T-cell (primary cell): ENCODE measurements around the gene SORBS1. TPM values are rescaled to one million over a fixed set of nuclear protein-coding genes. Genes with fewer than 3 reads are reported as not detected.

Experiments used
- ATAC-seq, 4 experiments: fragments of 200-7000 bp in 3 of 4; fragments of 150-1000 bp in 1 of 4; cut with Tn5 transposase; replicated peaks in 1 of 4; 1 replicate in 3 of 4; 2 replicates in 1 of 4; pipeline ENCODE4 v1.10.0; 2021; ENCODE audit warnings: moderate library complexity in 3 of 4, mild to moderate bottlenecking in 2 of 4, moderate number of reproducible peaks in 1 of 4
- CTCF ChIA-PET, 2 donors: fragments of 300-600 bp; sonication (Branson Sonifier 250); formaldehyde crosslinking; loops; one replicate each; lab custom pipeline; 2022; ENCODE audit warnings: antibody characterized with exemption in 2 of 2; lab: Charles Lee
- POLR2A ChIA-PET, 2 donors: fragments of 300-600 bp; sonication (Branson Sonifier 250); formaldehyde crosslinking; loops; one replicate each; lab custom pipeline; 2022; ENCODE audit warnings: antibody characterized with exemption in 2 of 2; lab: Charles Lee
- DNase-seq, 35 experiments: peaks; one replicate each; pipeline versions ENCODE4 v3.0.0 to v3.0.0-alpha.2; 2013 to 2023
- H3K27ac ChIP-seq: one replicate; pipeline ENCODE4 v1.5.1; 2013; ENCODE audit warnings: low read length
- H3K27me3 ChIP-seq, 2 experiments: replicated peaks in 1 of 2; 1 replicate in 1 of 2; 2 replicates in 1 of 2; pipeline versions ENCODE4 v1.6.1 to v1.7.0; 2013; ENCODE audit warnings: low read length in 1 of 2, mixed read lengths in 1 of 2; ENCODE audit not compliant: control insufficient read depth in 2 of 2, insufficient read depth in 2 of 2; ENCODE audit errors: extremely low read depth in 1 of 2
- H3K36me3 ChIP-seq, 2 donors: 1 replicate in 1 of 2; 2 replicates in 1 of 2; pipeline versions ENCODE4 v1.6.1 to v1.7.0; 2013; ENCODE audit warnings: low read length in 1 of 2; ENCODE audit not compliant: control insufficient read depth in 2 of 2, insufficient read depth in 1 of 2; ENCODE audit errors: extremely low read depth in 1 of 2
- H3K4me1 ChIP-seq, 2 experiments: 1 replicate in 1 of 2; 2 replicates in 1 of 2; pipeline versions ENCODE4 v1.6.1 to v1.7.0; 2013; ENCODE audit warnings: low read length in 2 of 2, mixed read lengths in 1 of 2; ENCODE audit not compliant: insufficient read depth in 2 of 2, control insufficient read depth in 1 of 2; ENCODE audit errors: extremely low read depth in 1 of 2
- H3K4me3 ChIP-seq, 2 donors: 1 replicate in 1 of 2; 2 replicates in 1 of 2; pipeline versions ENCODE4 v1.5.1 to v1.7.0; 2013; ENCODE audit warnings: mild to moderate bottlenecking in 2 of 2, low read length in 1 of 2, moderate library complexity in 1 of 2; ENCODE audit not compliant: control insufficient read depth in 1 of 2; ENCODE audit errors: extremely low read depth in 1 of 2
- H3K9me3 ChIP-seq: 2 replicates; pipeline ENCODE4 v1.7.0; 2013
- H3K27ac Mint-ChIP-seq, 2 donors: one replicate each; pipeline ENCODE4 v1.8.0; 2020 to 2021; ENCODE audit warnings: mild to moderate bottlenecking in 2 of 2, mixed read lengths in 2 of 2
- H3K27me3 Mint-ChIP-seq, 2 donors: one replicate each; pipeline ENCODE4 v1.8.0; 2021 to 2022; ENCODE audit warnings: mixed read lengths in 2 of 2
- H3K36me3 Mint-ChIP-seq: one replicate; pipeline ENCODE4 v1.8.0; 2021; ENCODE audit warnings: mixed read lengths
- H3K4me1 Mint-ChIP-seq, 3 donors: one replicate each; pipeline ENCODE4 v1.8.0; 2020 to 2022; ENCODE audit warnings: mixed read lengths in 3 of 3, mild to moderate bottlenecking in 1 of 3
- H3K4me3 Mint-ChIP-seq, 3 donors: one replicate each; pipeline ENCODE4 v1.8.0; 2020 to 2022; ENCODE audit warnings: mild to moderate bottlenecking in 3 of 3, mixed read lengths in 3 of 3, moderate library complexity in 3 of 3
- H3K9me3 Mint-ChIP-seq, 3 donors: one replicate each; pipeline ENCODE4 v1.8.0; 2020 to 2022; ENCODE audit warnings: mixed read lengths in 3 of 3
- WGBS: methylation state at CpG from one replicate; pipeline ENCODE4 v1.1.5; 2013; ENCODE audit warnings: missing lambda C conversion rate; ENCODE audit not compliant: insufficient coverage; 5-methylcytosine and 5-hydroxymethylcytosine counted together
- total RNA-seq, 35 experiments: library from RNA in 6 of 35; stranded (reverse) in 6 of 35; fragments of 120-200 nt in 1 of 35; gene quantifications; one replicate each; pipeline versions ENCODE4 v1.2.1 to v1.2.4 and lab custom pipeline; 2013 to 2026

Gene SORBS1
- total RNA-seq, 5 donors from 2014 or later (not counting 1 experiment from before 2014, with no cell fraction given): 0.98 to 2.4 (median 1.8) TPM

DNA sequence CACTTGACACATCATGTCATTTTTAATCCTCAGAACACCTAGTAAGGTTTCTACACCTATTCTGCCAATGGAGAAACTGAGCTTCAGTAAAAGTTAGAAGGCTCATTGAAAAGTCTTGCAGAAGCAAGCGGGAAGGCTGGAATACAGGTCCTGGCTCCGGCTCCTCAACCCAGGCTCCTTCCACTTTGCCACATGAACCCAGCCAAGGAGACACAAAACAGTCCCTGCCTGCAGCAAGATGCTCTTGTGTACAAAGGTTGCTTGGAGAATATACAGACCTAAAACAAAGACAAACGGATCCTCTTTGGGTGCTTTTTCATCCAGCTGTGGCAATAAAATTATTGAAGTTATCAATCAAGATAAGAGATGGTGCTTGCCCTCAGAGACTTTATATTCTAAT is 106.8 kb downstream of the SORBS1 start:
- Histone ChIP-seq H3K27ac (no peak overlapping the region), H3K4me3 (no peak overlapping the region), H3K27me3 (peaks cover 0 to 3% of the 10 kb centered on the region in 2 experiments), H3K36me3 (no peaks in the 10 kb centered on the region), H3K9me3 (no peaks in the 10 kb centered on the region), H3K4me1 (no peaks in the 10 kb centered on the region)
- DNase-seq (no peak), ATAC-seq (no peak)
- no peaks in the 10 kb centered on the region for H3K4me1 Mint-ChIP-seq
- peaks cover 5 to 7% of the 10 kb centered on the region in 2 donors for H3K27me3 Mint-ChIP-seq
- H3K36me3 Mint-ChIP-seq: no peaks in the 10 kb centered on the region
- CTCF ChIA-PET: no interaction called here
- H3K9me3 Mint-ChIP-seq: no peaks in the 10 kb centered on the region
- POLR2A ChIA-PET: no interaction called here
- WGBS: 67% methylated on average over 1 of the region's 3 CpGs
- H3K4me3 Mint-ChIP-seq: no peak overlapping the region
- H3K27ac Mint-ChIP-seq: no peak overlapping the region

DNA sequence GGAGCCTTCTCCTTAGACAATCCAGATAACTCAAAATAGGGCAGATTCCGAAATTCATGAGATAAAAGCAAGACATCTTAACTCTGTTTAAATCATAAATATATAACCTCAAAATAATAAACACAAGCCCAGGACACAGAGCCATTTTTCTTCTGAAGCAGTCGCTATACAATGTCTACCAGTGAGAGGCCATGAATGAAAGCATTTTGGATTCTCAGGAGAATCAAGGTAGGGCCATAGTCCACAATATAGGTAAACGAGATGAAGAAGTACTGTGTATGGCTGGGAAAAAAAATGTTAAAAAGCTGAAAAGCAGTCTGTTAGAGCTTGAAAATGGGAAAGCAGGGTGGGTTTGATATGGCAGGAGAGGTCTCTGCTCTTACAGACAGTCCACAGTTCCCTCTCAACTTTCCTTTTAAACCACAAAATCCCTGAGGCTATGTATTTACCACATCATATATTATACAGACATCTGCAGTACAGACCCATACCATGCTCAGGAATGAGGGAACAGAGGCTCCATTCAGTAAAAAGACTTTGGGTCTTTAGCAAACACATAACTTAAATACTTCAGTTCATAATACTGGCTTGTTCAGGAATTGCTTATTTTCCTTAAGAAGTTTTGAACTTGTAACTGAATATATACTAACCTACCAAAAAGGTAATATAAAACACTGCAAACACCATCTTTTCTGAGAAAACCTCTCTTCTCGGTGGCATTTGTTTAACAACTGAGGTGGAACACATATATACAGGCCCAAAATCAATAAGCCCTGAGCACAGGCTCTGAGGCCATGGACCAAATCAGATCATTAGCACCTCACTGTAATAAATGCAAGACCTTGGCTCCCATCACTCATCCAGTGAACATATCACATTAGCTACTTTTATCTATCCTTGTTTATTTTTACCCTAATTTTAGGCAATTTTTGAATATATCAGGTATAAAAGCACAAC is 109.3 kb downstream of the SORBS1 start:
- Histone ChIP-seq H3K36me3 (no peaks in the 10 kb centered on the region), H3K27me3 (peaks cover 0 to 3% of the 10 kb centered on the region in 2 experiments), H3K4me3 (no peak overlapping the region), H3K27ac (no peak overlapping the region), H3K4me1 (no peaks in the 10 kb centered on the region), H3K9me3 (no peaks in the 10 kb centered on the region)
- POLR2A ChIA-PET: no interaction called here
- H3K4me3 Mint-ChIP-seq: no peak overlapping the region
- H3K4me1 Mint-ChIP-seq: no peaks in the 10 kb centered on the region
- H3K36me3 Mint-ChIP-seq: no peaks in the 10 kb centered on the region
- 70% methylated on average over 3 of the region's 4 CpGs for WGBS
- no peak for DNase-seq
- peaks cover 0 to 5% of the 10 kb centered on the region in 2 donors for H3K27me3 Mint-ChIP-seq
- CTCF ChIA-PET: interaction anchor here in 1 of 2 donors (1.2 kb wide), 1 partner anchor 10 kb away, joined by 4 read pairs; no protein-coding TSS in a partner anchor
- H3K27ac Mint-ChIP-seq: no peak overlapping the region
- H3K9me3 Mint-ChIP-seq: no peaks in the 10 kb centered on the region
- ATAC-seq: no peak

DNA sequence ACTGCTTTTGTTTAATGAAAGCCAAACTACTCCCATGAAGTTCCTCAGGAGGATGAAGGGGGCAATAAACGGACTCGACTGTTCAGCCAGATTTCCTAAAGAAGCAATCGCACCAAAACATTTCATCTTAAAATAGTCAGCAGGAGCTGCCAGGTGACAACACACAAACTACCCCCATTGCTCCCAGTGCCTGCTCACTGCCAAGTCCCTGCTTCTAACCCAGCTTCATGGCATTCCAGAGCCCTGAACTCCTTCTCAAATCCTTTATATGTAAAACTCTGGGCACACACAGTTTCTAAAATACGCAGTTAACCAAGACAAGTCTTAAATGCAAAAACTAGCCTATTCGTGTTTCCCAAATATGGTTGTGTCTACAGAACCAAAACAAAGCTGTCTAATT is 110.0 kb downstream of the SORBS1 start:
- ATAC-seq: no peak
- Mint-ChIP-seq H3K4me3 (no peak overlapping the region), H3K27me3 (peaks cover under 1 to 5% of the 10 kb centered on the region in 2 donors), H3K27ac (no peak overlapping the region), H3K36me3 (no peaks in the 10 kb centered on the region), H3K4me1 (no peaks in the 10 kb centered on the region), H3K9me3 (no peaks in the 10 kb centered on the region)
- no peaks in the 10 kb centered on the region for H3K9me3 ChIP-seq
- no peak overlapping the region for H3K27ac ChIP-seq
- CTCF ChIA-PET: interaction anchor here (0.6 to 1.2 kb wide), 3 partner anchors 9 to 1593 kb away, joined by 3 to 4 read pairs (median 4); no protein-coding TSS in a partner anchor
- POLR2A ChIA-PET: no interaction called here
- H3K4me3 ChIP-seq: no peak overlapping the region
- H3K4me1 ChIP-seq: no peaks in the 10 kb centered on the region
- WGBS: 72% methylated on average over 5 of the region's 5 CpGs
- DNase-seq: no peak
- H3K36me3 ChIP-seq: no peaks in the 10 kb centered on the region
- H3K27me3 ChIP-seq: peaks cover 0 to 3% of the 10 kb centered on the region in 2 experiments

DNA sequence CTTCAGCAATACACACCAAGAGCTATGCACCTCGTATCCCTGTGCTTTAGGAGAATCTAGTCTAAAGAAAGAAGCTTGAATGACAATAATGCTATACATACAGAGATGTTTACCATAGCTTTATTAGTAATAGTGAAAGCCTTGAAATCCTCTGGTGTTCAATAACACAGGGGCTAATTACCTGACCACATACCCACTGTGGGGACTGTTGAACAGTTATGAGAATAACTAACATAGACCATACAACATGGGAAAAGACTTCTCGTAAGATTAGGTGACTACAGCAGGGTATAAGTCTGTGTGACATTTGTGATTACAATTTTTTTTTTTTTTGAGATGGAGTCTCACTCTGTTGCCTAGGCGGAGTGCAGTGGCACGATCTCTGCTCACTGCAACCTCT is 111.0 kb downstream of the SORBS1 start:
- H3K27me3 ChIP-seq: peaks cover 0 to 5% of the 10 kb centered on the region in 2 experiments
- no peak overlapping the region for H3K27ac ChIP-seq
- no peak overlapping the region for H3K4me3 ChIP-seq
- POLR2A ChIA-PET: no interaction called here
- H3K4me1 ChIP-seq: no peaks in the 10 kb centered on the region
- DNase-seq (no peak), ATAC-seq (no peak)
- Mint-ChIP-seq H3K4me3 (no peak overlapping the region), H3K4me1 (no peaks in the 10 kb centered on the region), H3K9me3 (no peaks in the 10 kb centered on the region), H3K36me3 (no peaks in the 10 kb centered on the region), H3K27ac (no peak overlapping the region), H3K27me3 (peaks cover 4 to 8% of the 10 kb centered on the region in 2 donors)
- no peaks in the 10 kb centered on the region for H3K36me3 ChIP-seq
- CTCF ChIA-PET: interaction anchor here (0.6 to 0.7 kb wide), 3 partner anchors 9 to 20 kb away, joined by 3 to 4 read pairs (median 3); no protein-coding TSS in a partner anchor
- WGBS: 100% methylated on average over 1 of the region's 4 CpGs
- no peaks in the 10 kb centered on the region for H3K9me3 ChIP-seq

DNA sequence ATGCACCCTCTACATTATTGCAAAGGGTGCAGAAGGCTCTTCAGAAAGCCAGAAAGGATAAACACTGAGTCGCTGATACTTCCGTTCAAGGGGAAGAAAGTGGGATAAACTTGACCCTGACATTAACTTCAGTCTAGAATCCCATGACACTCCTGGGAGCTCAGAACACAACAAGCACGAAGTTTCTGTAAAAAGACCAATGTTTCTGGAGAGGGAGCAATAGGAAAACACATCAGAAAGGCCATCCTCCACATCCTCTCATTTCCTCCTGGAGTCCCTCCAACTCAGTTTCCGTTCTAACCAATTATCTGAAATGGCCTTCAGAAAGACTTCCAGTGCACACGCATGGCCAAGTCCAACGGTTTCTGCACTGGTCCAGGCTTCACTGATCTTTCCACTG is 113.5 kb downstream of the SORBS1 start:
- no peaks in the 10 kb centered on the region for H3K36me3 Mint-ChIP-seq
- H3K4me3 ChIP-seq: no peak overlapping the region
- H3K27me3 Mint-ChIP-seq: peaks cover 4 to 8% of the 10 kb centered on the region in 2 donors
- no peaks in the 10 kb centered on the region for H3K9me3 Mint-ChIP-seq
- H3K4me1 Mint-ChIP-seq: no peaks in the 10 kb centered on the region
- H3K4me3 Mint-ChIP-seq: no peak overlapping the region
- ATAC-seq: no peak
- no peaks in the 10 kb centered on the region for H3K4me1 ChIP-seq
- no peak overlapping the region for H3K27ac ChIP-seq
- no peaks in the 10 kb centered on the region for H3K36me3 ChIP-seq
- 83% methylated on average over 2 of the region's 6 CpGs for WGBS
- DNase-seq: no peak
- peaks cover 0 to 5% of the 10 kb centered on the region in 2 experiments for H3K27me3 ChIP-seq
- H3K9me3 ChIP-seq: no peaks in the 10 kb centered on the region
- H3K27ac Mint-ChIP-seq: no peak overlapping the region
- CTCF ChIA-PET: interaction anchor here (0.6 to 1.2 kb wide), 3 partner anchors 9 to 1570 kb away, joined by 3 to 5 read pairs (median 4); no protein-coding TSS in a partner anchor
- POLR2A ChIA-PET: no interaction called here

DNA sequence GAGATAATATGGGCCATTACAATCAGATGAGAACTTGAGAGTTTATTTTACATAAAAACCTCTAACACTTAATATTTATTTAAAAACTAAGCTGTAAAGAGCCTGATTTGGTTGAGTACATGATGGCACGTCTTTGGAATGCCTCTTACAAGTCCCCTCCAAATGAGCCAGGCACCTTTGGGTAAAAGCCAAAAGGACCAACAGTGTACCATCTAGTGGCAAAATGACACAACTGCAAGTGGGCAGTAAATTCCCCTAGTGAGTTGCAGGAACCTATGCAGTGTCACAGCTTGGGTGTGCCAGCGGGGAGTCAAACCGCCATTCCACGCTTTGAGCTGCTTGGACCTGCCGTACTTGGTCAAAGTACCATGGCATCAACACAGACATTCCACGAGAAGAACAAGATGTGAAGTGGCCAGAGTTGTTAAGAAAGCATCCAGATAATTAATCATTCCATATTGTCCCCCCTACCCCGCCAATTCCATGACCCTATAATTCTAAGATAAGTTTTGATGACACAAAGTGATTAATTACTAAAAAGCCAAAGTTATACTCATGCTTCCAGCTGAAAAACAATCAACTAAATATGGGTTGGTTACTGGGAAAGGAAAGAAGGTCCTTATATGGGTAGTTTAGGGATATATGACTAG is 115.2 kb downstream of the SORBS1 start:
- Mint-ChIP-seq H3K9me3 (no peaks in the 10 kb centered on the region), H3K27me3 (peaks cover 0 to 8% of the 10 kb centered on the region in 2 donors), H3K27ac (no peak overlapping the region), H3K4me3 (no peak overlapping the region), H3K4me1 (peaks cover 0 to 4% (median 4%) of the 10 kb centered on the region in 3 donors), H3K36me3 (no peaks in the 10 kb centered on the region)
- Histone ChIP-seq H3K4me3 (no peak overlapping the region), H3K9me3 (no peaks in the 10 kb centered on the region), H3K4me1 (no peaks in the 10 kb centered on the region), H3K36me3 (no peaks in the 10 kb centered on the region), H3K27me3 (peaks cover 0 to 5% of the 10 kb centered on the region in 2 experiments), H3K27ac (no peak overlapping the region)
- ATAC-seq: peak in 2 of 4 experiments; percentile 48 to 58
- DNase-seq: peak in 11 of 35 experiments; percentile 1 to 53 (median 7)
- CTCF ChIA-PET: interaction anchor here in 1 of 2 donors (0.7 to 4.3 kb wide), 5 partner anchors 8 to 159 kb away, joined by 3 to 25 read pairs (median 4); no protein-coding TSS in a partner anchor
- POLR2A ChIA-PET: no interaction called here
- 20% methylated on average over 1 of the region's 7 CpGs for WGBS
